Ishikawa (cell line): Measurements from ENCODE around the gene TRAF4.

Experiments
- RAD21 ChIP-seq: IDR thresholded peaks from 2 replicates; pipeline ENCODE4 v1.6.1; 2012; ENCODE audit warnings: low read depth
- TEAD4 ChIP-seq: IDR thresholded peaks from 2 replicates; pipeline ENCODE4 v1.6.1; 2012
- YY1 ChIP-seq: IDR thresholded peaks from 2 replicates; pipeline ENCODE4 v1.6.1; 2012; ENCODE audit warnings: low read depth
- TF ChIP-seq, protein P1 (sequence below): IDR thresholded peaks from 2 replicates; pipeline ENCODE4 v1.6.1; 2012
- TF ChIP-seq, protein P2 (sequence below): IDR thresholded peaks from 2 replicates; pipeline ENCODE4 v1.6.1; 2012; ENCODE audit warnings: low read depth, mild to moderate bottlenecking

DNA sequence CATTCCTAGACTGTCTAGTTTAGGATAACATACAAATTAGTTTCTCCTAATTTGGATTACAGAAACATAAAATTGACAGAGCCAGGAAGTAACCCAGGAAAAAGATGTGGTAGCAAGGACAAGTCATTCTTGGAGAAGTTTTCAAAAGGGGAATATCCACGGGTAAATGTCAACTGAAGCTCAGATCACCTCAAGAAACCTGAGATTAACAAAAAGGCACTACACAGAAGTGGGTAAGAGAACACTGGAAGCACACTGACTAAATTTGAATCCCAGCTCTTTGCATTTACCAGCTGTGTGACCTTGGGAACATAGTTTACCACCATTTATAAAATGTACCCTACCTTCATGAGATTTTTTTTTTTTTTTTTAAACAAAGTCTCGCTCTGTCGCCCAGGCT lies 39.4 kb downstream of the TRAF4 start:
- TF ChIP-seq, protein P1, sequence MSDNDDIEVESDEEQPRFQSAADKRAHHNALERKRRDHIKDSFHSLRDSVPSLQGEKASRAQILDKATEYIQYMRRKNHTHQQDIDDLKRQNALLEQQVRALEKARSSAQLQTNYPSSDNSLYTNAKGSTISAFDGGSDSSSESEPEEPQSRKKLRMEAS, result no peak
- TF ChIP-seq, protein P2, sequence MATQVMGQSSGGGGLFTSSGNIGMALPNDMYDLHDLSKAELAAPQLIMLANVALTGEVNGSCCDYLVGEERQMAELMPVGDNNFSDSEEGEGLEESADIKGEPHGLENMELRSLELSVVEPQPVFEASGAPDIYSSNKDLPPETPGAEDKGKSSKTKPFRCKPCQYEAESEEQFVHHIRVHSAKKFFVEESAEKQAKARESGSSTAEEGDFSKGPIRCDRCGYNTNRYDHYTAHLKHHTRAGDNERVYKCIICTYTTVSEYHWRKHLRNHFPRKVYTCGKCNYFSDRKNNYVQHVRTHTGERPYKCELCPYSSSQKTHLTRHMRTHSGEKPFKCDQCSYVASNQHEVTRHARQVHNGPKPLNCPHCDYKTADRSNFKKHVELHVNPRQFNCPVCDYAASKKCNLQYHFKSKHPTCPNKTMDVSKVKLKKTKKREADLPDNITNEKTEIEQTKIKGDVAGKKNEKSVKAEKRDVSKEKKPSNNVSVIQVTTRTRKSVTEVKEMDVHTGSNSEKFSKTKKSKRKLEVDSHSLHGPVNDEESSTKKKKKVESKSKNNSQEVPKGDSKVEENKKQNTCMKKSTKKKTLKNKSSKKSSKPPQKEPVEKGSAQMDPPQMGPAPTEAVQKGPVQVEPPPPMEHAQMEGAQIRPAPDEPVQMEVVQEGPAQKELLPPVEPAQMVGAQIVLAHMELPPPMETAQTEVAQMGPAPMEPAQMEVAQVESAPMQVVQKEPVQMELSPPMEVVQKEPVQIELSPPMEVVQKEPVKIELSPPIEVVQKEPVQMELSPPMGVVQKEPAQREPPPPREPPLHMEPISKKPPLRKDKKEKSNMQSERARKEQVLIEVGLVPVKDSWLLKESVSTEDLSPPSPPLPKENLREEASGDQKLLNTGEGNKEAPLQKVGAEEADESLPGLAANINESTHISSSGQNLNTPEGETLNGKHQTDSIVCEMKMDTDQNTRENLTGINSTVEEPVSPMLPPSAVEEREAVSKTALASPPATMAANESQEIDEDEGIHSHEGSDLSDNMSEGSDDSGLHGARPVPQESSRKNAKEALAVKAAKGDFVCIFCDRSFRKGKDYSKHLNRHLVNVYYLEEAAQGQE, result no peak
- no peak for TF ChIP-seq TEAD4
- TF ChIP-seq RAD21, result no peak
- TF ChIP-seq YY1, result no peak
